Sigmoid colon (tissue), 4 donors: ENCODE measurements around the gene MLIP.

Source experiments
- POLR2A ChIP-seq, 2 donors: fragments of 450-650 bp; IDR thresholded peaks; one replicate each; pipeline ENCODE4 v1.6.1; 2016; ENCODE audit warnings: antibody characterized with exemption in 2 of 2, mild to moderate bottlenecking in 2 of 2, moderate library complexity in 2 of 2
- POLR2AphosphoS5 ChIP-seq, 4 donors: sonication (generic); formaldehyde crosslinking; IDR thresholded peaks; one replicate each; pipeline ENCODE4 v1.6.1; 2017; ENCODE audit warnings: antibody characterized with exemption in 4 of 4
- TF ChIP-seq, protein P1 (sequence below), 4 experiments: fragments of 450-650 bp in 3 of 4; fragments of 200-600 bp in 1 of 4; IDR thresholded peaks; one replicate each; pipeline ENCODE4 v1.5.1; 2016 to 2019; ENCODE audit warnings: antibody characterized with exemption in 4 of 4, mild to moderate bottlenecking in 3 of 4, moderate library complexity in 2 of 4

DNA sequence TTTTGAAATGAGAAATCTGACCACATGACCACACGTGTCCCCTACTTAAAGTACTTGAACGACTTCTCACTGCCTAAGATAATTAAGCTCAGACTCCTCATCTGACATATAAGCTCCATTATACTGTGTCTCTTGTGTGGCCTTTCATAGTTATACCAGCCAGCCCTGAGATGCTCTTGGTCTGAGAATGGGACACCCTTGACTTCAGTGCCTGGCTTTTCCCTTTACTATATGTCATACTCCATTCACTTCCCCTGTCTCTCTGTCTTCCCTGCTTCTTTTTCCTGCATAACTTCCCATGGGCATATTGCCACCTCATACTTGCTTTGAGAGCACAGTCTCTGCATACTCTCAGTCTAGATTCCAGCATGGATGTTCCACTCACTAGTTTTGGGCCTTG lies 143.6 kb downstream of the MLIP start:
- TF ChIP-seq, protein P1, sequence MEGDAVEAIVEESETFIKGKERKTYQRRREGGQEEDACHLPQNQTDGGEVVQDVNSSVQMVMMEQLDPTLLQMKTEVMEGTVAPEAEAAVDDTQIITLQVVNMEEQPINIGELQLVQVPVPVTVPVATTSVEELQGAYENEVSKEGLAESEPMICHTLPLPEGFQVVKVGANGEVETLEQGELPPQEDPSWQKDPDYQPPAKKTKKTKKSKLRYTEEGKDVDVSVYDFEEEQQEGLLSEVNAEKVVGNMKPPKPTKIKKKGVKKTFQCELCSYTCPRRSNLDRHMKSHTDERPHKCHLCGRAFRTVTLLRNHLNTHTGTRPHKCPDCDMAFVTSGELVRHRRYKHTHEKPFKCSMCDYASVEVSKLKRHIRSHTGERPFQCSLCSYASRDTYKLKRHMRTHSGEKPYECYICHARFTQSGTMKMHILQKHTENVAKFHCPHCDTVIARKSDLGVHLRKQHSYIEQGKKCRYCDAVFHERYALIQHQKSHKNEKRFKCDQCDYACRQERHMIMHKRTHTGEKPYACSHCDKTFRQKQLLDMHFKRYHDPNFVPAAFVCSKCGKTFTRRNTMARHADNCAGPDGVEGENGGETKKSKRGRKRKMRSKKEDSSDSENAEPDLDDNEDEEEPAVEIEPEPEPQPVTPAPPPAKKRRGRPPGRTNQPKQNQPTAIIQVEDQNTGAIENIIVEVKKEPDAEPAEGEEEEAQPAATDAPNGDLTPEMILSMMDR (IDR thresholded peaks at IDR 0.05): no peak
- no peak for TF ChIP-seq POLR2A (IDR thresholded peaks at IDR 0.05)
- TF ChIP-seq POLR2AphosphoS5 (IDR thresholded peaks at IDR 0.05): no peak
